CD4-positive, alpha-beta T cell treated with Interleukin-2 at 100 ng/mL for 4 hours (primary cell): ENCODE measurements around the gene RUNX2.
"Not testable (repeated sequence)": the region's sequence is repeated elsewhere in the genome, so short reads cannot be mapped to it uniquely, and the experiment has no call there.

Experiments used
- DNase-seq: peaks from one replicate; pipeline ENCODE4 v3.0.0-alpha.2; 2020; ENCODE audit warnings: low spot score

Gene RUNX2

GRCh38 chr6:45647341-45648261 lies 319.5 kb downstream of the RUNX2 start:
- no peak for DNase-seq

- no peak for DNase-seq
These were observed 320.1 kb downstream of the RUNX2 start for GRCh38 chr6:45648262-45648620.

GRCh38 chr6:45650524-45651135 lies 322.5 kb downstream of the RUNX2 start:
- no peak for DNase-seq

- no peak for DNase-seq
These were observed 323.2 kb downstream of the RUNX2 start for GRCh38 chr6:45651301-45651700.

- DNase-seq: no peak
These were observed 324.3 kb downstream of the RUNX2 start for GRCh38 chr6:45652416-45652815.

- no peak for DNase-seq
These were observed 325.2 kb downstream of the RUNX2 start for GRCh38 chr6:45653117-45653883.

GRCh38 chr6:45654673-45655072 lies 326.5 kb downstream of the RUNX2 start:
- DNase-seq: no peak

GRCh38 chr6:45655745-45656476 lies 327.8 kb downstream of the RUNX2 start:
- no peak for DNase-seq

- DNase-seq: no peak
These were observed 329.1 kb downstream of the RUNX2 start for GRCh38 chr6:45657226-45657625.

- no peak for DNase-seq
These were observed 330.3 kb downstream of the RUNX2 start for GRCh38 chr6:45658400-45658799.

- DNase-seq: no peak
These were observed 330.8 kb downstream of the RUNX2 start for GRCh38 chr6:45658958-45659357.

- no peak for DNase-seq
These were observed 333.5 kb downstream of the RUNX2 start for GRCh38 chr6:45661661-45662060.

- peak; percentile 33 for DNase-seq
These were observed 335.4 kb downstream of the RUNX2 start for GRCh38 chr6:45663251-45664221.

GRCh38 chr6:45664707-45665106 lies 336.6 kb downstream of the RUNX2 start:
- no peak for DNase-seq

- no peak for DNase-seq
These were observed 337.7 kb downstream of the RUNX2 start for GRCh38 chr6:45665859-45666258.

GRCh38 chr6:45666846-45667245 lies 338.7 kb downstream of the RUNX2 start:
- no peak for DNase-seq

- DNase-seq: no peak
These were observed 339.2 kb downstream of the RUNX2 start for GRCh38 chr6:45667300-45667699.

- DNase-seq: no peak
These were observed 339.6 kb downstream of the RUNX2 start for GRCh38 chr6:45667766-45668165.

- DNase-seq: no peak
These were observed 340.6 kb downstream of the RUNX2 start for GRCh38 chr6:45668705-45669104.

GRCh38 chr6:45673167-45673566 lies 345.0 kb downstream of the RUNX2 start:
- DNase-seq: not testable (repeated sequence)

GRCh38 chr6:45675166-45675565 lies 347.0 kb downstream of the RUNX2 start:
- DNase-seq: not testable (repeated sequence)
